ENCODE results near the gene GOLGA6L7. TPM values are rescaled to one million over a fixed set of nuclear protein-coding genes. Genes with fewer than 3 reads are reported as not detected.
"Not testable (repeated sequence)": the region's sequence is repeated elsewhere in the genome, so short reads cannot be mapped to it uniquely, and the experiment has no call there.

The GOLGA6L7 gene
- total RNA-seq, 1 donor from 2014 or later = not detected

GRCh38 chr15:28819930-28820295, 28.5 kb downstream of the GOLGA6L7 start:
- FAIRE-seq; H3K27me3 Mint-ChIP-seq (ENCODE audit: low read depth, unreplicated experiment); H3K4me3 Mint-ChIP-seq (ENCODE audit: unreplicated experiment); H3K9ac ChIP-seq (ENCODE audit: low read length); H3K4me3 ChIP-seq (ENCODE audit: insufficient read depth, low read depth, low read length); DNase-seq (ENCODE audit: low read depth); H2AFZ ChIP-seq (ENCODE audit: low read depth, low read length); H3K79me2 ChIP-seq (ENCODE audit: insufficient read depth, low read length); H3K4me1 ChIP-seq (ENCODE audit: insufficient read depth, low read length); H3K9me3 ChIP-seq (ENCODE audit: insufficient read depth, low read depth, low read length); H3K9me3 Mint-ChIP-seq (ENCODE audit: unreplicated experiment); H3K27ac ChIP-seq (ENCODE audit: low read depth, low read length); H3K27me3 ChIP-seq (ENCODE audit: insufficient read depth, low read length); H3K36me3 Mint-ChIP-seq (ENCODE audit: low read depth, unreplicated experiment); H3K36me3 ChIP-seq (ENCODE audit: insufficient read depth, low read length); H3K4me1 Mint-ChIP-seq (ENCODE audit: low read depth, unreplicated experiment); H4K20me1 ChIP-seq (ENCODE audit: insufficient read depth, low read length); H3K27ac Mint-ChIP-seq (ENCODE audit: unreplicated experiment): not testable (repeated sequence)
- peak overlapping the region; percentile 56 for H3K4me2 ChIP-seq (ENCODE audit: low read length)

- H3K27ac Mint-ChIP-seq (ENCODE audit: unreplicated experiment) = peak overlapping the region; percentile 79
- not testable (repeated sequence) for H4K20me1 ChIP-seq (ENCODE audit: insufficient read depth, low read length); H3K4me1 Mint-ChIP-seq (ENCODE audit: low read depth, unreplicated experiment); H3K27me3 Mint-ChIP-seq (ENCODE audit: low read depth, unreplicated experiment); H3K9me3 Mint-ChIP-seq (ENCODE audit: unreplicated experiment); H3K4me3 Mint-ChIP-seq (ENCODE audit: unreplicated experiment); H3K27me3 ChIP-seq (ENCODE audit: insufficient read depth, low read length); H3K4me3 ChIP-seq (ENCODE audit: insufficient read depth, low read depth, low read length); H3K4me1 ChIP-seq (ENCODE audit: insufficient read depth, low read length); H3K9ac ChIP-seq (ENCODE audit: low read length); H3K36me3 ChIP-seq (ENCODE audit: insufficient read depth, low read length); H3K79me2 ChIP-seq (ENCODE audit: insufficient read depth, low read length); H3K36me3 Mint-ChIP-seq (ENCODE audit: low read depth, unreplicated experiment); H3K9me3 ChIP-seq (ENCODE audit: insufficient read depth, low read depth, low read length); FAIRE-seq
- H3K4me2 ChIP-seq (ENCODE audit: low read length) = peak overlapping the region; percentile 61
- peak overlapping the region; percentile 47 for H2AFZ ChIP-seq (ENCODE audit: low read depth, low read length)
- peak overlapping the region; percentile 17 for H3K27ac ChIP-seq (ENCODE audit: low read depth, low read length)
- DNase-seq (ENCODE audit: low read depth) = peak; percentile 14
These were observed 29.2 kb downstream of the GOLGA6L7 start for GRCh38 chr15:28819019-28819929.

GRCh38 chr15:28818168-28818567, 30.3 kb downstream of the GOLGA6L7 start:
- FAIRE-seq = not testable (repeated sequence)

GRCh38 chr15:28814059-28814458, 34.4 kb downstream of the GOLGA6L7 start:
- H4K20me1 ChIP-seq (ENCODE audit: insufficient read depth, low read length); H3K36me3 Mint-ChIP-seq (ENCODE audit: low read depth, unreplicated experiment); H3K4me1 ChIP-seq (ENCODE audit: insufficient read depth, low read length); H3K27ac Mint-ChIP-seq (ENCODE audit: unreplicated experiment); H3K9ac ChIP-seq (ENCODE audit: low read length); FAIRE-seq; H3K4me3 ChIP-seq (ENCODE audit: insufficient read depth, low read depth, low read length); H3K9me3 ChIP-seq (ENCODE audit: insufficient read depth, low read depth, low read length); H3K9me3 Mint-ChIP-seq (ENCODE audit: unreplicated experiment); H3K27me3 ChIP-seq (ENCODE audit: insufficient read depth, low read length); DNase-seq (ENCODE audit: low read depth); H3K4me1 Mint-ChIP-seq (ENCODE audit: low read depth, unreplicated experiment); H3K27me3 Mint-ChIP-seq (ENCODE audit: low read depth, unreplicated experiment); H3K4me3 Mint-ChIP-seq (ENCODE audit: unreplicated experiment); H3K79me2 ChIP-seq (ENCODE audit: insufficient read depth, low read length); H3K27ac ChIP-seq (ENCODE audit: low read depth, low read length); H3K36me3 ChIP-seq (ENCODE audit: insufficient read depth, low read length); H2AFZ ChIP-seq (ENCODE audit: low read depth, low read length): not testable (repeated sequence)
- H3K4me2 ChIP-seq (ENCODE audit: low read length) = peak overlapping the region; percentile 33

More at GRCh38 chr15:28818168-28818567, 30.3 kb downstream of the GOLGA6L7 start:
- not testable (repeated sequence) for H3K79me2 ChIP-seq (ENCODE audit: insufficient read depth, low read length); H3K4me3 ChIP-seq (ENCODE audit: insufficient read depth, low read depth, low read length); H3K9ac ChIP-seq (ENCODE audit: low read length); H3K4me2 ChIP-seq (ENCODE audit: low read length); H3K36me3 ChIP-seq (ENCODE audit: insufficient read depth, low read length); H3K4me3 Mint-ChIP-seq (ENCODE audit: unreplicated experiment); H3K27ac ChIP-seq (ENCODE audit: low read depth, low read length); H3K27me3 ChIP-seq (ENCODE audit: insufficient read depth, low read length); H3K9me3 ChIP-seq (ENCODE audit: insufficient read depth, low read depth, low read length); H4K20me1 ChIP-seq (ENCODE audit: insufficient read depth, low read length); DNase-seq (ENCODE audit: low read depth); H3K36me3 Mint-ChIP-seq (ENCODE audit: low read depth, unreplicated experiment); H2AFZ ChIP-seq (ENCODE audit: low read depth, low read length); H3K27me3 Mint-ChIP-seq (ENCODE audit: low read depth, unreplicated experiment); H3K9me3 Mint-ChIP-seq (ENCODE audit: unreplicated experiment); H3K4me1 ChIP-seq (ENCODE audit: insufficient read depth, low read length); H3K27ac Mint-ChIP-seq (ENCODE audit: unreplicated experiment); H3K4me1 Mint-ChIP-seq (ENCODE audit: low read depth, unreplicated experiment)

- not testable (repeated sequence) for H3K27ac ChIP-seq (ENCODE audit: low read depth, low read length); H3K36me3 Mint-ChIP-seq (ENCODE audit: low read depth, unreplicated experiment); H3K4me3 Mint-ChIP-seq (ENCODE audit: unreplicated experiment); H2AFZ ChIP-seq (ENCODE audit: low read depth, low read length); H3K36me3 ChIP-seq (ENCODE audit: insufficient read depth, low read length); H3K9me3 Mint-ChIP-seq (ENCODE audit: unreplicated experiment); H4K20me1 ChIP-seq (ENCODE audit: insufficient read depth, low read length); H3K27me3 Mint-ChIP-seq (ENCODE audit: low read depth, unreplicated experiment); DNase-seq (ENCODE audit: low read depth); FAIRE-seq; H3K27me3 ChIP-seq (ENCODE audit: insufficient read depth, low read length); H3K4me3 ChIP-seq (ENCODE audit: insufficient read depth, low read depth, low read length); H3K9ac ChIP-seq (ENCODE audit: low read length); H3K9me3 ChIP-seq (ENCODE audit: insufficient read depth, low read depth, low read length); H3K4me1 ChIP-seq (ENCODE audit: insufficient read depth, low read length); H3K79me2 ChIP-seq (ENCODE audit: insufficient read depth, low read length); H3K4me1 Mint-ChIP-seq (ENCODE audit: low read depth, unreplicated experiment); H3K27ac Mint-ChIP-seq (ENCODE audit: unreplicated experiment)
- peak overlapping the region; percentile 33 for H3K4me2 ChIP-seq (ENCODE audit: low read length)
These were observed 35.1 kb downstream of the GOLGA6L7 start for GRCh38 chr15:28813392-28813791.

GRCh38 chr15:28811852-28812550, 36.4 kb downstream of the GOLGA6L7 start:
- DNase-seq (ENCODE audit: low read depth); H3K27me3 ChIP-seq (ENCODE audit: insufficient read depth, low read length); H3K27ac ChIP-seq (ENCODE audit: low read depth, low read length); H3K27ac Mint-ChIP-seq (ENCODE audit: unreplicated experiment); H3K4me1 ChIP-seq (ENCODE audit: insufficient read depth, low read length); H2AFZ ChIP-seq (ENCODE audit: low read depth, low read length); H3K9me3 Mint-ChIP-seq (ENCODE audit: unreplicated experiment); H3K9ac ChIP-seq (ENCODE audit: low read length); H3K27me3 Mint-ChIP-seq (ENCODE audit: low read depth, unreplicated experiment); H4K20me1 ChIP-seq (ENCODE audit: insufficient read depth, low read length); H3K4me2 ChIP-seq (ENCODE audit: low read length); H3K4me1 Mint-ChIP-seq (ENCODE audit: low read depth, unreplicated experiment); H3K9me3 ChIP-seq (ENCODE audit: insufficient read depth, low read depth, low read length); H3K4me3 Mint-ChIP-seq (ENCODE audit: unreplicated experiment); H3K4me3 ChIP-seq (ENCODE audit: insufficient read depth, low read depth, low read length); H3K36me3 Mint-ChIP-seq (ENCODE audit: low read depth, unreplicated experiment); FAIRE-seq; H3K79me2 ChIP-seq (ENCODE audit: insufficient read depth, low read length); H3K36me3 ChIP-seq (ENCODE audit: insufficient read depth, low read length): not testable (repeated sequence)

All from astrocyte (in vitro differentiated cells and primary cell).